C4-2B (cell line): ENCODE results near the gene SEPTIN8.

Experiments
- CTCF ChIP-seq: fragments of 450-650 bp; conservative IDR thresholded peaks from 2 replicates; pipeline ENCODE4 v1.5.1; 2017; ENCODE audit warnings: mild to moderate bottlenecking
- ZFX ChIP-seq: fragments of 450-650 bp; IDR thresholded peaks from 2 replicates; pipeline ENCODE4 v1.6.1; 2017

DNA sequence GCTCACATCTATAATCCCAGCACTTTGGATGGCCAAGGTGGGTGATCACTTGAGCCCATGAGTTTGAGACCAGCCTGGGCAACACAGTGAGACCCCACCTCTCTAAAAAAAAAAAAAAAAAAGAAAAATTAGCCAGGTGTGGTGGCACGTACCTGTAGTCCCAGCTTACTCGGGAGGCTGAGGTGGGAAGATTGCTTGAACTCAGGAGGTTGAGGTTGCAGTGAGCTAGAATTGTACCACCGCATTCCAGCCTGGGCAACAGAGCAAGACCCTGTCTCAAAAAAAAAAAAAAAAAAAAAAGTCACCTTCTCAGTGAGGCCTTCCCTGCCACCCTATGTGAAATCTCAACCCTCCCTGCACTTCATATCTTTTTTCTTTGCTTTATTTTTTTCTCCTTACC, 14.0 kb upstream of the SEPTIN8 start:
- no peak for TF ChIP-seq CTCF
- no peak for TF ChIP-seq ZFX
